HL-60/S4 treated with retinoic acid at 250 ng/mL for 4 days and 3 days (cell line): Measurements from ENCODE around the gene RAB29.

Source experiments
- in situ Hi-C: fragments of 300-500 bp; cut with MboI; formaldehyde crosslinking; loops from 2 replicates; pipeline ENCODE4 v1.7.0; 2022; ENCODE audit warnings: low sequenced_read_pairs

The RAB29 gene

DNA sequence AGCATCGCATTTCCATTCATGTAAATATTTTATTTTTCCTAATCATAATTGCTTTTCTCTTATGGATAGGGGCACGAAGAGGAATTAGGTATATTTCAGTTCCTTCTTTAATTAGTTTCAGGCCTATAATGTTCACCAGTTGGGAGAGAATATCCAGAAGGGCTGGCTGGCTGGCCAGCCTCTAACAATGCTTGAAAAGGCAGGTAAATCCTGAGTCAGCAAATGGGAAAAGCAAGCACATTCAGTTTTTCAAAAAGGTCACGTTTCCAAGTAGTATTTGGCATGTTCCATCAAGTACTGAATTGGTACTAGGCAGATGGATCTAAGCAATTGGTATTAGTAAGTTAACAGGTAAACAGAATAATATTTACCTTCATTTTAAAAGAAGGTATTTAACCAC is 8.0 kb downstream of the RAB29 start:
- in situ Hi-C loops = no loop called here

DNA sequence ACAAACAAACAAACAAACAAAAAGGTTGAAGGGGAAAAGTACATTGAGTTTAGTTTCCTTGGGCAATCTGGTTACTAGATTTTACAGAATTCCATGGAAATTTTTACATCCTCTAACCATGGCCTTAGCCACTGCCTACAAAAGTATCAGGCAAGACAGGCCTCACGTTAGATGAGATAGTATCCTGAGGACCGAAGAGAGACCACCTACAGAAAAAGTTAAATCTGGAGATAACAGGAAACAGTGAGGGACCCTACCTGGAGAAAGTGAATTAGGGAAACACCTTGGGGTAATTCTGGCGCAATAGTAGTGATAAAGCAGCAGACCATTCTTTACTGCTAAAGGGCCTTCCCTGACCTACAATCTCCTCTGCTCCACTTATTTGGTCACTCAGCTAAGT is 8.7 kb downstream of the RAB29 start:
- in situ Hi-C loops = no loop called here

DNA sequence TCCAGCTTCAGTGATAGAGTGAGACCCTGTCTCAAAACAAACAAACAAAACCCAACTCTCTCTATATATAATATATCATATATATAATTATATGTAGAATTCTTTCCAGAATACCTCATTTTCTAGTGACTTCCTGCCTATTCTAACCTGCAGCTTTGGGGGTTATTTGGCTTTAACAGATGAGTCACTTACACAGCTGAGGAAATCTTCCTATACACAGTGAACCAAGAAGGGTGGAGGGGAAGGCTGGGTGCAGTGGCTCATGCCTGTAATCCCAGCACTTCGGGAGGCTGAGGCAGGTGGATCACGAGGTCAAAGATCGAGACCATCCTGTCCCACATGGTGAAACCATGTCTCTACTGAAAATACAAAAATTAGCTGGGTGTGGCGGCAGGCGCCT is 9.2 kb downstream of the RAB29 start:
- in situ Hi-C loops = no loop called here

DNA sequence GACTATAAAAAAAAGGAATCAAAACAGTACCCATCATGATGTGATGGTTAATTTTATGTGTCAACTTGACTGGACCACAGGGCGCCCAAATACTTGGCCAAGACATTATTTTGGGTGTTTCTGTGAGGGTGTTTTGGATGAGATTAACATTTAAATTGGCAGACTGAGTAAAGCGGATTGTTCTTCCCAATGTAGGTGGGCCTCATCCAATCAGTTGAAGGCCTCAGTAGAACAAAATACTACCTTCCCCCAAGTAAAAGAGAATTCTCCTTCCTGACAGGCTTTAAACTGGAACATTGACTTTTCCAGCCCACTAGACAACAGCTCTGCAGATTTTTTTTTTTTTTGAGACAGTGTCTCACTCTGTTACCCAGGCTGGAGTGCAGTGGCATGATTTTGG is 10.7 kb downstream of the RAB29 start:
- in situ Hi-C loops = no loop called here

DNA sequence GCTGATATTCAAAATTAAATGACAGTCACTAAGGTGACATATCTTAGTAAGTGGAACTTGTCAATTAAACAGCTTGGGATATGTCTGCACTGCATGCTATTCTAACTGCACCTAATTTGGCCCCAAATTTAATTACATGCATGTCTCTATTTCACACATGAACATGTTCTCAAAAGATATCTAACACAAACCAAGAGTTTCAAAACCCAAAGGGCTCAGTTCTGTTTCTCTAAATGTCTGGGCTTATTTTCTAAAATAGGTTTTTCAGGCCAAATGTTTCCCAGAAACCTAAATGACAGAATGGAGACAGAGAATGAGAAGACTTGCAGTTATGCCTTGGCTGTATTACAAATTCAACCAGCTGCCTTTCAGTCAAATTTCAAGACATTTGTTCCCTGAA is 11.3 kb downstream of the RAB29 start:
- in situ Hi-C loops = no loop called here

DNA sequence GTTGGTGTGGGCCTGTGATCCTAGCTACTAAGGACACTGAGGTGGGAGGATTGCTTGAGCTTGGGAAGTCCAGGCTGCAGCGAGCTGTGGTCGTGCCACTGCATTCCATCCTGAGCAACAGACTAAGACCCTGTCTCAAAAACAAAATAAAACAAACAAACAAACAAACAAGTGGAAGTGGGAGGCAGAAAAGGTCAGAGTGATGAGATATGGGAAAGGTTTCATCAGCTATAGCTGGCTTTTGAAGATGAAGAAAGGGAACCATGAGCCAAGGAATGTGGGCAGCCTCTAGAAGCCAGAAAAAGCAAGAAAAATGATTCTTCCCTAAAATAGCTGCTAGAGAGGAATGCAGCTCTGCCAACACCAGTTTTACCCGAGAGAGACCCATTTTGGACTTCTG is 14.7 kb downstream of the RAB29 start:
- in situ Hi-C loops = no loop called here

DNA sequence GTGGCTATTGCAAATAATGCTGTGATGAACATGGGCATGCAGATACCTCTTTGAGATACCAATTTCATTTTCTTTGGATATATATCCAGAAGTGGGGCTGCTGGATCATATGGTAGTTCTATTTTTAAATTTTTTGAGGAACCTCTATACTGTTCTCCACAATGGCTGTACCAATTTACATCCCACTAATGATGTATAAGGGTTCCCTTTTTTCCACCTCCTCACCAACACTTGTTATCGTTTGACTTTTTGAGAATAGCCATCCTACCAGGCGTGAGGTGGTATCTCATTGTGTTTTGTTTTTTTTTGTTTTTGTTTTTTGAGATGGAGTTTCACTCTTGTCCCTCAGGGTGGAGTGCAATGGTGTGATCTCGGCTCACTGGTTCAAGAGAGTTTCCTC is 18.7 kb downstream of the RAB29 start:
- in situ Hi-C loops = no loop called here

DNA sequence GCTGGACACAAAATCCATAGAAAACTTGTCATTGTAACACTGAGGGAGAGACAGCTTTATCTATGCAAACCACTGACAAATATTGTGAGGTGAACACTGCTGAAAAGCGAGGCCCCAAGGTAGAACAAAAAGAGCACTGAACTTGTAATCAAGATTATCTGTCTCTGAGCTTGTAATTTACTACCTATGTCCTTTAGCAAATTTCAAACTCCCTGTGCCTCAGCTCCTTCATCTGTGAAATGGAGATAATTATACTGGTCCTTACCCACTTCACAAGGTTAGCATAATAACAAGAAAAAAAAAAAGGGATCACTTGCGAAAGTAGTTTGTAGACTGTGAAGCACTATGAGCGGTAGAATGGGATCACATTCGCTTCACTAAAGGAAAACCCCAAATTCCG is 20.4 kb downstream of the RAB29 start:
- in situ Hi-C loops = no loop called here

DNA sequence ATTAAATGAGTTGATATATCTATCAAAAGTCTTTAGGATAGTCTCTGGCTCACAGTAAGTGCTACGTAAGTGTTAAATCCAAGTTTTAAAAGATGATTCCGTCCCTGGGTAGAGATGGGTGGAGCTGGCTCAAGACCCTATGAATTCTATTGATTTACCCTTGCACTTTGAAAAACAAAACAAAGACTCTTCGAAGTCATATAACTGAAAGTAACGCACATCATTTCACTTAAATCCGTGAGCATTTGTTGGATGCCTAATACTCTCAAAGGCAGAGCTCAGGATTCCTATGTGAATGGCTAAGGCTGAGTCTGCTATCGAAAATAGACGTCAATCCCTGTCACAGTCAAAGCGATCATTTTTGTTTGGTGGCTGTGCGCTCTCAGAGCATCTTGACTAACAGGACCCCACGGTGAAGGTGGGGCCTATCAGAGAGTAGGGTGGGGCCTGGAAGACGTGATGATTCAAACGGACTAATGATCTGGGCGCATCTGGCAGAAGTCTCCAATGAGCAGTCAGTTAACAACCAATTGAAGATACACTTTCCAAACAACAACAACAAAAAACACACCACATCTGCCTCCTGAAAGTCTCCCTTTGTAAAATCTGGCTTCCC is 24.1 kb downstream of the RAB29 start:
- in situ Hi-C loops = no loop called here

DNA sequence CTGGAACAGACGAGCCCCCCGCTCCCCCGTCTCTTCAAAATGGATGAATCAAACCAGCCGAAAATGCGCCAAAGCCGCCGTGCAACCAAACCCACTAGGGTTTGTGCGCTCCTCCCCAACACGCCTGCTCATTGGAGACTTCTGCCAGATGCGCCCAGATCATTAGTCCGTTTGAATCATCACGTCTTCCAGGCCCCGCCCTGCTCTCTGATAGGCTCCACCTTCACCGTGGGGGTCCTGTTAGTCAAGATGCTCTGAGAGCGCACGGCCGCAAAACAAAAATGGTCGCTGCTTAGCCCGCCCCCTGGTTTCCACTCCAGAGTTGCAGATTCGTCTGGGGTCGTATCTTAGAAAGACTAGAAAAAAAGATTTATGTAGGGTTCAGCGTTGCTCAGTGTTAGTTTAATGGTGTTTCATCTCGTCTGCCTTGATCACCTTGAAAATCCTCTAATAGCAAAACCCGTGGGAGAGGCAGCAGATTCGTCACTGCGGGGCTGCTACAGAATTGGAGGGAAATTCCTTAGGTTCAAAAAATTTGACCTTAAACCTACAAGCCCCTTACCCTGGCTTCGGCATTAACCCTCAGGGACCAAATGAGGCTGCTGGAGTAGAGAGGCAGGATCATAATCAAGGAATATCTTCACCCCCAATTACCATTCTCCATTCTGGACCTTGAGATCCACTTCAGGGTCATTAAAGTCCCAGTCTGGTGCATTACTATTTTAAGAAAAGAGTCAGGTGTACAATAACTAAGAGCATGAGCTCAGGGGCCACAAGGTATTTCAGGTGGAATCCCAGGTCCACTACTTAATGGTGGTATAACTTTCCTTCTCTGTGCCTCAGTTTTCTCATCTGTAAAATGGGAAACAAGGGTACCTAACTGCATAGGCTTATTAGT is 24.9 kb downstream of the RAB29 start, which contains the start of gene NUCKS1:
Gene NUCKS1, minus strand, starts transcription at position 45 of the 898 bp plus-strand sequence. CDS start 209 bp downstream, outside the sequence.
- in situ Hi-C loops = no loop called here

DNA sequence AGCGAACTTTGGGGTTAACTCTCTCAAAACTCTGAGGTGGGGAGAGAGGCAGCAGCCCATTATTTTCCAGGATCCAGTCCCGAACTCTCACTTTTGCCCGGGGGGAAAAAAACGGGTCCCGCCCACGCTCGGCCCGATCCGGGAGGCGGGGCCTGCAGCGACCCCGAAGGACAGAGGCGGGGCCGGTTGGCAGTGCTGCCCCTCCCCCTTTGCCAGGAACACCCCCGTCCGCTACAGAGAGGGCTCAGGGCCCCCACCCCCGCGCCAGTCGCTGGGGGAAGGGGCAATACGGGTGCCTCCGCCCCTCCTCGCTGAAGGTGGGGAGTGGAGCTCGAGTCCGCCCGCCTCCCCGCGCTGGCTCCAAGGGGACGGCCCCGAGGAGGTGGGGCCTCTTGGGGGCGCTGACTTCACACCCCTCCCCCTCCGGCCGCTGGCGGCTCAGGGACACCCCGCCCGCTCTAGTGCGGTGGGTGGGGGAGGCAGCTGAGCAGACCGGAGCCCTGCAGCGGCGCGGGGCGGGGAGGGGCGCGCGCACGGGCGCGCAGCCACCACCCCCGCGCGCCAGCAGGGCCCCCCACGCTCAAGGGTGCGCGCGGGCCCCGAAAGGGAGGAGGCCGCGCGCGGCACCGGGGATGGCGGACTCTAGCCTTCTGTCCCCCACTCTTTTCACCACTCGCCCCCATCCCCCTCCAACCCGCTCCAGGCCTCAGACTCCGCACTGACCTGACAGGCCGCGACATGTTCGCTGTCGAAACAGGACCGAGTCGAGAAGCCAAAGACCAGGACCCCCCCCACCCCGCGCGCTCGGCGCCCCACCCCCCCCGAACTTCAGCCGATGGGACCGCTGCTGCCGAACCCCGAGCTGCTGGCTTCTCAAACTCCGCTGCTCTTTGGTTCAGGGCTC is 25.8 kb downstream of the RAB29 start:
- in situ Hi-C loops = no loop called here

DNA sequence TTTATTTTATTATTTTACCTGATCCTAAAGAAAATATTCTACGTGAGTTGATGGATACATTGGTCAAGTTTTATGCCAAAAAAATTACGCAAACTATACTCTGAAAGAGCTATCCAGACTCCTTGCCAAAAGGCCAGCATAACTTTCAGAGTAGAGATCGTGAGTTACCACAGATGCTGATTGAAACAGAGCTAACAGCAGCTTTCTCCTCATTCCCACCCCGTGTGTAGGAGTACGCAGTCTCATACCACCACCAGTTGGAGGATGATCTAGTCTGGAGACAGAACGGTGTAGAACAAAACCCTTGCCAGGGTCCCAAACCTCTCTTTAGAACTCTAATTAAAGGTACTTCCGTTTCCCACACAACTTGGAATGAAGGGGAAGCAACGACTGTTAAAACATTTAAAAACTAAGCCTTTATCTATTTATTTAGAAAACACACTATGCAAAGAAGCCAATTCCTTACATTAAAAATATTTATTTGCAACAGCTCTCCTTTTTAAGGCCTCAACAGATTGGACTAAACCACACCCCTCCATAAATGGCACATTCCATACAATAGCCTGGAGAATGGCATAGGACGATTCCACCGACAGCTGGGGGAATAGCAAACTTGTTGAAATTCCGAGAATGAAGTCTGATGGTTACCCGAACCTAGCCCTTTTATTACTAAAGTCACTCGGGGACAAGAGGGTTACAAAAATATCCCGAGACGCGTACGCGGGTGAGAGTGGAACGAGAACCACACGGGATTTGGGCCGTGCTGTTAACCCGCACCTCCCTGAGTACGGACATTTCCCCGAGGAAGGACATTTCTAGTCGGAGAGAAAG is 26.7 kb downstream of the RAB29 start:
- in situ Hi-C loops = no loop called here

DNA sequence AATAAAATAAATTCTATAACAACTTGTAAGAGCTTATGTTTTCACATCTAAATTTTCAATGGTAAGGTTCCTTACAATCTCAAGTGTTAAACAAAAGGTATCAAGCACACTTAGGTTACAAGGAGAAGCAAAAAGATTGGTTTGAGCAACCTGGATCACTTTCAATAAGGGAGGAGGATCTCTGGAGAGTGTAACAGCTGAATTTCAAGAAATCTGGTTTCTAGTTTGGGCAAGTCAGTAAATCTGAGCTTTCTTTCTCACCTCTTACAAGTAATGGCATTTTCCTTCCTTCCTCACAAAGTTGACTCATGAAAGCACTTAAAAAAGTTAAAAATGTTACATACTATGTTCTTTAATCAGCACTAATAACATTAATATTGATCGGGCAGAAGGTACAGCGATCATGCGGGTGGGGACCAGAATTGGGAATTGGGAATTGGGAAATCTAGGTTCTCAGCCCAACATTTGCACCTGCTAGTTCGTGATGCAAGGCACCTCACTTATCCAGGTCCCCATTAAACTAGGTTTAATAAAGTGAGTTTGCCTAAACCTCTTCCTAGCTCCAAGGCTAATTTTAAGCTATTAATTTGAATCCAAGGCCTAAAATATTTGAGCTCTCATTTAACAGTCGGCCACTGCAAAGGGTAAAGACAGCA is 28.4 kb downstream of the RAB29 start:
- in situ Hi-C loops = no loop called here

DNA sequence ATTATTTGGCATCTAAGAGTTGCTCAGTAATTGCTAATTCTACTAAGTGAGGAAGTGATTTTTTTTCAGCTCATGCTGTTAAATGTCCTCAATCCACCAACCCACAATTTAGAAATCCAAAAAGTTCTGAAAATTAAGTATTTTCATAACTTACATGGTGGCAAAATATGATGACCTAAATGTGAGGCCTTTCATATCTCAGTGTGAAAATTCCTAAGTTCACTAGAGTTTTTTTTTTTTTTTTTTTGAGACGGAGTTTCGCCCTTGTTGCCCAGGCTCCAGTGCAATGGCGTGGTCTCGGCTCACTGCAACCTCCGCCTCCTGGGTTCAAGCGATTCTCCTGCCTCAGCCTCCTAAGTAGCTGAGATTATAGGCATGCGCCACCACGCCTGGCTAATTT is 30.9 kb downstream of the RAB29 start:
- in situ Hi-C loops = no loop called here

DNA sequence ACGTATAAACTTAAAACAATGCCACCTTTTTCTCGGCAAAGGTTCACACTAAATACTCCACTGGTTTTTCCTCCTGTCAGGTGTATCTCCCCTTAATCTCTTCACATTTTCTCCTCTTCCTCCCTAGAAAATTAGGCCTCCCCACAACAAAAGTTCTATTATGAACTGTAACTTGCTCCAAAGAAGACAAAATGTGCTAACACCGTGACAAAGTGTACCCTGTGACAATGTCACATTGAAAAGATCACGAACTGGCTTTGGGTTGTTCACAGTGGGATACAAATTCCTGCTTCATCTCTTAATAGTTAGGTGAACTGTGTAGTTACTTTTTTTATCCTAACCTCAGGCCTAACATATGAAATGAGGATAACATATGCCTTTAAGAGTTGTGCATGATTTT is 31.3 kb downstream of the RAB29 start:
- in situ Hi-C loops = no loop called here

DNA sequence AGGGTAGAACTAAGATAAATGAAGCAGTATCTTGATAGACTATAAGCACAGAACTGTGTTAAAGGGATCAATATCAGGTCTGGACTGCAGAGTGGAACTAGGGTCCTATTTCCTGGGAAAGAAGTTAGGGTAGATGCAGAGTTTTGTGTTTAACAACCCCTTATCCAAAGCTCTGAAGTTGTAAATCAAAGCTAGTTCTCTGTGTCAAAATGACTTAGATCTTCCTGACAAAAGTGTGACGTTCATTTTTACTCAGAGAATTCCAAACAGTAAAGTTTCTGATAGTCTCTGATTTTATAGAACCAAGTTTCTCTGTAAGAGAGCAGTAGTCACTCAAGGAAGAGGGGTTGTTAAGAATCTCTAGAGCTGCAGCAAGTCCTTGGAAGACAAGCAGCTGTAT is 33.6 kb downstream of the RAB29 start:
- in situ Hi-C loops = no loop called here

DNA sequence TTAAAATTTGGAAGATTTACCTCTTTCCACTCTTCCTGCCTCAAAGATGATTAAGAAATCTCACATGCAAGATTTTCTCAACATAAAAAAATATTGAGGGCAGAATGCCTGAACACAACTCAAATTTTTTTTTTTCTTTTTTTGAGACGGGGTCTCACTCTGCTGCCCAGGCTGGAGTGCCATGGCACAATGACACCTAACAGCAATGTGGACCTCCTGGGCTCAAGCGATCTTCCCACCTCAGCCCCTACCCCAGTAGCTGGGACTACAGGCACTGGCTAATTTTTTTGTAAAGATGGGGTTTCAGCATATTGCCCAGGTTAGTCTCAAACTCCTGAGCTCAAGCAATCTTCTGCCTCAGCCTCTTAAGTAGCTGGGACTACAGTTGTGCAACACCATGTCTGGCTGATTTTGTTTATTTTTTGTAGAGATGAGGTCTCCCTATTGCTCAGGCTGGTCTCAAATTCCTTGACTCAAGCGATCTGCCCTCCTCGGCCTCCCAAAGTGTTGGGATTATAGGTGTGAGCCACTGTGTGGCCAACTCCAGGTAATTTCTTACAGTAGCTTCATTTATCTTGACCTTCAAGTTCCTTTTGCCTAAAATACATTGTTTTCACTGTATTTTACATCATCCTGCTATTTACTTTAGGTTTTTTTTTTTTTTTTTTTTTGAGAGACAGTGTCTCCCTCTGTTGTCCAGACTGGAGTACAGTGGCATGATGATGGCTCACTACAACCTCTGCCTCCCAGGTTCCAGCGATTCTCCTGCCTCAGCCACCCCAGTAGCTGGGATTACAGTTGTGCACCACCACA is 35.7 kb downstream of the RAB29 start:
- in situ Hi-C loops = no loop called here

DNA sequence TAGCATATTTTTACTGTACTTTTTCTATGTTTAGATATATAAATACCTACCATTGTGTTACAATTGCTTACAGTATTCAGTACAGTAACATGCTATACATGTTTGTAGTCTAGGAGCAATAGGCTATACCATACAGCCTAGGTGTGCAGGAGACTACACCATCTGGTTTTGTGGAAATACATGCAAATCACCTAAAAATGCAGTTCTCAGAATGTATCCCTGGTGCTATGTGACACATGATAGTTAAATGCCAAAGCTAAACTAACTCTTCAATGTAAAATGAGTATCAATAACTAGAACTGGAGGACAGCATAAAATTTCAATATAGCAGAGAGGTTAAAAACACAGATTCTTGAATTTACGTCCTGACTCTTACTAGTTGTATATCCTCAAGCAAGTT is 40.1 kb downstream of the RAB29 start:
- in situ Hi-C loops = no loop called here
